Right cardiac atrium (tissue), 5 donors: ENCODE data around the gene IL1R2. TPM values are rescaled to one million over a fixed set of nuclear protein-coding genes. Genes with fewer than 3 reads are reported as not detected.

Experiments
- ATAC-seq, 2 donors: fragments of 200-7000 bp; cut with Tn5 transposase; one replicate each; pipeline versions ENCODE4 v1.8.0 to v1.9.1; 2020; ENCODE audit warnings: moderate library complexity in 2 of 2, mild to moderate bottlenecking in 1 of 2
- DNase-seq, 3 donors: peaks; one replicate each; pipeline ENCODE4 v3.0.0-alpha.2; 2020
- H3K27ac ChIP-seq: one replicate; pipeline ENCODE4 v1.5.1; 2013; ENCODE audit warnings: mild to moderate bottlenecking, low read length, control low read depth, moderate library complexity
- H3K27me3 ChIP-seq: one replicate; pipeline ENCODE4 v1.6.1; 2013; ENCODE audit not compliant: control insufficient read depth, insufficient read depth
- H3K4me1 ChIP-seq: one replicate; pipeline ENCODE4 v1.6.1; 2013; ENCODE audit warnings: low read length; ENCODE audit not compliant: control insufficient read depth, insufficient read depth
- H3K4me3 ChIP-seq: one replicate; pipeline ENCODE4 v1.5.1; 2013; ENCODE audit warnings: low read length, control low read depth
- H3K9me3 ChIP-seq: one replicate; pipeline ENCODE4 v1.6.1; 2013; ENCODE audit warnings: low read length; ENCODE audit not compliant: control insufficient read depth
- WGBS: extraction: QIAGEN DNeasy Blood & Tissue Kit; methylation state at CpG from one replicate; pipeline ENCODE4 v1.1.7; 2013; 5-methylcytosine and 5-hydroxymethylcytosine counted together
- intact Hi-C, 4 donors: fragments of 100-400 bp; cut with DNase I; formaldehyde crosslinking; loops; one replicate each; pipeline versions ENCODE4 v1.11.0 to v1.14.0; 2022 to 2023
- polyA plus RNA-seq: library from polyadenylated mRNA; stranded (reverse); fragments of 200-250 nt; gene quantifications from one replicate; pipeline ENCODE4 v1.2.3, GENCODE V29; 2013
- total RNA-seq, 4 donors: library from RNA; stranded (reverse); fragmentation: NEBNext Ultra II Directional; extraction: Animal tissue kit (Norgen Biotek cat#: 25700); gene quantifications; one replicate each; pipeline ENCODE4 v1.2.1, GENCODE V29; 2021
- donor health status: healthy with polysubstance abuse.
- donor health status: DM: no; HTN: yes; CAD: no.
- donor health status: DM: no; HTN: no; CAD: no.
- donor health status: DM: no; HTN: yes; CAD: no; lungs with severe emphysema.
- donor health status: DM: yes; HTN: yes; CAD: no.

The IL1R2 gene
- total and polyA plus RNA-seq, 5 donors = 1.9 to 4.3 (median 3.5) TPM; not detected in 1

DNA sequence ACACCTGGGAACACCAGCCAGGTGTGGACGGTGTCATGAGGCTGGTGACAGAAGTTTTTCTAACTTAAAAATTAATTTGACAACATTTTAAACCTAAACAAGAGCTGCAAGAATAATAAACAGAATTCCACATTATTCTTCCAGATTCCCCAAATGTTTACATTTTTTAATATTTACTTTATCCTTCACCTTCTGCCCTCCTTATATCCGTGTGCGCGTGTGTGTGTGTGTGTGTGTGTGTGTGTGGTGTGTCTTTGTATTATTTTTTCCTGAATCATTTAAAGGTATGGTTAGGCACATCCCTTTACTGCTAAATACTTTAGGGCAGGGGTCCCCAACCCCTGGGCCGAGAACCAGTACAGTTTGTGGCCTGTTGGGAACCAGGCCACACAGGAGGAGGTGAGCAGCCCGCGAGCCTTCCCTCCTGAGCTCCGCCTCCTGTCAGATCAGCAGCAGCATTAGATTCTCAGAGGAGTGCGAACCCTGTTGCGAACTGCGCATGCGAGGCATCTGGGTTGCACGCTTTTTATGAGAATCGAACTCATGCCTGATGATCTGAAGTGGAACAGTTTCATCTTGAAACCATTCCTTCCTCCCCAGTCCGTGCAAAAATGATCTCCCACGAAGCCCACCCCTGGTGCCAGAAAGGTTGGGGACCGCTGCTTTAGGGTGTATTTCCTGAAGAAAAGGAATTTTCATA lies 16.4 kb upstream of the IL1R2 start:
- intact Hi-C loops = loop anchor here in 1 of 4 donors (10.0 kb wide), 1 partner anchor 91 kb away; no protein-coding TSS in a partner anchor
- Histone ChIP-seq H3K4me1 (no peaks in the 10 kb centered on the region), H3K27ac (no peak overlapping the region), H3K27me3 (no peaks in the 10 kb centered on the region), H3K4me3 (no peak overlapping the region), H3K9me3 (no peaks in the 10 kb centered on the region)
- 85% methylated on average over 17 of the region's 17 CpGs for WGBS
- ATAC-seq (no peak), DNase-seq (no peak)

DNA sequence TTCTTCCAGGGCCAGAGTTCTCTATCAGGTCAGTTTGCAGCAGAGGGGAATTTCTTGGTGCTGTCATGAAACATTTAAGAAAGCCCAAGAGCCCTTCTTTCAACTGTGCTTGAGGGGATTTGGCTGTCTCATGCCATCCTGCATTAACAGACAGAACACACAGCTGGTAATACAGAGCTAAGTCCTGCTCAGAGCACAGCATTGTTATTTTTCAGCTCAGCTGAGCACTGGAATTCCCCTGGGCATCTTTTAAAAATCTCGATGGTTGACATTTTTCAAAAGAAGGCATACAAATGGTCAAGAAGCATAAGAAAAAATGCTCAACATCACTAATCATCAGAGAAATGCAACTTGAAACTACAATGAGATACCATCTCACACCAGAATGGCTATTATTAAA lies 14.9 kb upstream of the IL1R2 start:
- Histone ChIP-seq H3K9me3 (no peaks in the 10 kb centered on the region), H3K4me1 (no peaks in the 10 kb centered on the region), H3K27me3 (no peaks in the 10 kb centered on the region), H3K4me3 (no peak overlapping the region), H3K27ac (no peak overlapping the region)
- WGBS = 37% methylated on average over 1 of the region's 1 CpG
- ATAC-seq (no peak), DNase-seq (no peak)
- intact Hi-C loops = loop anchor here in 1 of 4 donors (10.0 kb wide), 1 partner anchor 92 kb away; no protein-coding TSS in a partner anchor

DNA sequence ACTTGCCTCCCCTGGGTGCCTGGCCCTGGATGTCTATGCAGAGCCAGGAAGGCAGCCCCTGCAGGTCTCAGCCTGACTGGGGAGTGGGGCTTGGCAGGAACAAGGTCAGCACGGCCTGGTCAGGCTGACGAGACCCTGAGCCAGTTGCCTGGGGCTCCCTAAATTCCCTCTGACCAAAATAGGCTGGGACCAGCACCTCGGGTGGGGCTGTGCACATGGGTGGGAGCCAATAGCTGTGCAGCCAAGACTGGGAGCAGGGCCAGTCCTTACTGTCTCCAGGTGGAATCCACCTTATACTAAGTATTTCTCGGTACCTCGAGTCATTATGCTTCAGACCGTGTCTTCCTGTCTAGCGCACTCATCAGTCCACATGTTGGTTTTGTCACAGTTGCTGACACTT lies 11.4 kb upstream of the IL1R2 start:
- Histone ChIP-seq H3K27ac (no peak overlapping the region), H3K4me3 (no peak overlapping the region), H3K27me3 (no peaks in the 10 kb centered on the region), H3K4me1 (no peaks in the 10 kb centered on the region), H3K9me3 (no peaks in the 10 kb centered on the region)
- ATAC-seq (no peak), DNase-seq (no peak)
- 86% methylated on average over 7 of the region's 7 CpGs for WGBS
- intact Hi-C loops = no loop called here

DNA sequence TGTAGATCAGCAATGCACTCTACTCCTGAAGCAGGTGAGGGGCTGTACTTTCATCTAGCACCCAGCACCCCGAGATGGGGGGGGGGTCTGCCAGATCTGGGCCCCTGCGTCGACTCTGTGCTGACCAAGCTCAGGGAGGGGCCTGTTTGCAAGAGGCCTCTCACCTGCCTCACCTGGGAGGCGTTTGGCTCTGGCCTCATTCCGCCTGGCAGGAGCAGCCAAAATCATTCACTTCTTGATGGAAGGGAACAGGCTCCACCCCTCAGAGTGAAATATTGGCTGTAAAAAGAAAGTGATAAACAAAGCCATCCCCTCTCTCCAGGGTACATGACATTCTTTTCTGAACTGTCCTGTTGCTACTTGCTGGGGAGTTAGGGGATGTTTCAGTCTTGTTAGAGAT lies 10.7 kb upstream of the IL1R2 start:
- no peak for ATAC-seq
- H3K4me1 ChIP-seq = no peaks in the 10 kb centered on the region
- H3K4me3 ChIP-seq = no peak overlapping the region
- no peaks in the 10 kb centered on the region for H3K27me3 ChIP-seq
- intact Hi-C loops = no loop called here
- H3K27ac ChIP-seq = no peak overlapping the region
- no peak for DNase-seq
- H3K9me3 ChIP-seq = no peaks in the 10 kb centered on the region
- 83% methylated on average over 5 of the region's 5 CpGs for WGBS

DNA sequence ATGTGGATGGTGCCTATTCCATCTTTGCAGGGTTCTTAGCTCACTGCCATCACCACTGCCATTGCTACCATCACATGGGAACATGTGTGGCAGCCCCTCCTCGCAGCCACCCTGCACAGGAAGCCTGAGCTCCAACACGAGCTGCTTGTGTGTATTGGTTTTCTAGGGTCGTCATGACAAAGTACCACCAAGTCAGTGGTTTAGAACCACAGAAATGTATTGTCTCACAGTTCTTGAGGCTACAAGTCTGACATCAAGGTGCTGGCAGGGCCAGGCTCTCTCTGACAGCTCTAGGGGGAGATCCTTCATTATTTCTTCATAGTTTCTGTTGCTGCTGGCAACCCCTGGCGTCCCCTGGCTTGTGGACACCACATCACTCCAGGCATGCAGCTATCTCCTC lies 10.3 kb upstream of the IL1R2 start:
- H3K4me1 ChIP-seq = no peaks in the 10 kb centered on the region
- H3K9me3 ChIP-seq = no peaks in the 10 kb centered on the region
- no peak overlapping the region for H3K27ac ChIP-seq
- H3K27me3 ChIP-seq = no peaks in the 10 kb centered on the region
- 84% methylated on average over 4 of the region's 4 CpGs for WGBS
- intact Hi-C loops = no loop called here
- no peak for DNase-seq
- H3K4me3 ChIP-seq = no peak overlapping the region
- no peak for ATAC-seq

DNA sequence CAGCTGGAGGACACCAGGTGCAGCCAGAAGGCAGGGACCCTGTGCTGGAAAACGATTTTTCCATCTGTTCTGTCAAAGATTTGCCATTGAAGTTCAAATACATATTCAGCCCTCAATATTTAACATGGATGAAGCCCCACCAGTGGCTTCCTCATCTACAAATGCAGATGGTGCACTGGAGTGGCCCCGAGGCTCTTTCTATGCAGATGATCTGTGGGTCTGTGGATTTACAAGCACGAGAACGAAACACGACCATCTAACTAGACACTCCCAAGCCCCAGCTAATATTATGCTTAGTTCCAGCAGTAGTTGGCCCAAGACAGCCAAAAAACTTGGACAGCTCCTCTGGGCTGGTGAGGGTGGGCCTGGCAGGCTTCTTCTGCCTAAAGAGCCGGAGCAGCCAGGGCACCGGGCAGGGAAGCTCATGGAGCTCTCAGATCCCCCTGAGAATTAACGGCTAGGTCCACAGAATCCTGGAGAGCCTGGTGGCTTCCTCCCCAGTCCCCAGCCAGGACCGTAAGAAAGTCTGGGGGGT lies 9.2 kb upstream of the IL1R2 start:
- ATAC-seq (no peak), DNase-seq (no peak)
- no peak overlapping the region for H3K27ac ChIP-seq
- H3K9me3 ChIP-seq = no peaks in the 10 kb centered on the region
- 86% methylated on average over 9 of the region's 9 CpGs for WGBS
- no peaks in the 10 kb centered on the region for H3K27me3 ChIP-seq
- intact Hi-C loops = no loop called here
- H3K4me1 ChIP-seq = no peaks in the 10 kb centered on the region
- H3K4me3 ChIP-seq = no peak overlapping the region

DNA sequence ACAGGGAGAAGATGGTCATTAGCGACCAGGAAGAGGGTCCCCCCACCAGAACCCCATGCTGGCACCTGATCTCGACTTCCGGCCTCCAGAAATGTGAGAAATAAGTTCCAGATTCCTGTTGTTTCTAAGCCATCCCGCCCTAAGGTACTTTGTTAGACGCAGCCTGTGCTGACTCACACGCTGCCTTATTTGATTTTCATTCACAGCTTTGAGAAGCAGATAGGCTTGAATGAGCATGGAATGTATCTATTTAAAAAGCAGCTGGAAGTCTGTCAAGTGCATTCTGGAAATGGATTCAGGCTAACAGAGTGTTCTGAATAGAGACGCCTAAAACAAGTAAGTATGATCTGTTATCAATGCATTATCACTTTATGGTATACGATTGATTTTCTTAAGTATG lies 8.3 kb upstream of the IL1R2 start:
- no peaks in the 10 kb centered on the region for H3K4me1 ChIP-seq
- 58% methylated on average over 8 of the region's 8 CpGs for WGBS
- DNase-seq = no peak
- H3K4me3 ChIP-seq = no peak overlapping the region
- H3K27ac ChIP-seq = no peak overlapping the region
- intact Hi-C loops = no loop called here
- ATAC-seq = no peak
- H3K9me3 ChIP-seq = no peaks in the 10 kb centered on the region
- no peaks in the 10 kb centered on the region for H3K27me3 ChIP-seq

DNA sequence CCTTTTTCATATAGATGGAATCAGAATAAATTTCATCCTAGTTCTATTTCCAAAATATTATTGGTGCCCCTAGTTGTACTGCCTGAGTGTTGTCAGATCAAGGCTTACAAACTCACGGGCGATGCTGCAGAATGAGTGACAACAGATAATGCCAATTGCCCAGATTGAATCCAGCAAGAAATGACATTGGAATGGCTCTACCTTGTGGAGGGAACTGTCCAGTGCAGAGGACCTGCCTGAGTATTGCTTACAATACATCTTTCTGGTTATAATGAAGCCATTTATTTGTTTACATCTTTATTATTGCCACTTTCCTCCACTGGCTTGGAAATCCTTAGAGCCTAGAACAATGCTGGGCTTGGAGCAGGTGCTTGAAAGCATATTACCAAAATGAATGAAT lies 7.8 kb upstream of the IL1R2 start:
- H3K27ac ChIP-seq = no peak overlapping the region
- no peaks in the 10 kb centered on the region for H3K9me3 ChIP-seq
- no peak overlapping the region for H3K4me3 ChIP-seq
- DNase-seq (no peak), ATAC-seq (peak in 1 of 2 donors; percentile 39)
- H3K27me3 ChIP-seq = no peaks in the 10 kb centered on the region
- no peaks in the 10 kb centered on the region for H3K4me1 ChIP-seq
- WGBS = 45% methylated on average over 2 of the region's 2 CpGs
- intact Hi-C loops = no loop called here

DNA sequence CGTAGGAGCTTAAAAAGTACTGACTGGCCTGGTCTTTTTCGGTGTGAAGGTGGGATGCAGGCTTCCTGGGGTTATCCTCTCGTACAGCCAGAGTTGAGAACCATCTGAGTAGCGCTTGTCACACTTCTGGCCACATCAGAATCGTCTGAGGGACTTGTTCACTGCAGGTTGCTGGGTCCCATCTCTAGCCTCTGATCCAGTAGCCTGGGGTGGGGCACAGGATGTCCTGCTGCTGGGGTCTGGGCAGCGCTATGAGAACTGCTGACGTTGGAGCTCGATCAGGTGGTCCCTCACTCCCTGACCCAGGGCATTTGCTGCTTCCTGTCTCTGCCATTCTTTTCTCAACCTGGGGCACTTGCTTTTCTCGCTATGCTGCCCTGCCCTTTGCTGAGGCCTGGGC lies 7.1 kb upstream of the IL1R2 start:
- intact Hi-C loops = no loop called here
- ATAC-seq = no peak
- H3K9me3 ChIP-seq = no peaks in the 10 kb centered on the region
- H3K4me1 ChIP-seq = no peaks in the 10 kb centered on the region
- no peaks in the 10 kb centered on the region for H3K27me3 ChIP-seq
- WGBS = 77% methylated on average over 9 of the region's 9 CpGs
- H3K4me3 ChIP-seq = no peak overlapping the region
- no peak overlapping the region for H3K27ac ChIP-seq
- DNase-seq = no peak

DNA sequence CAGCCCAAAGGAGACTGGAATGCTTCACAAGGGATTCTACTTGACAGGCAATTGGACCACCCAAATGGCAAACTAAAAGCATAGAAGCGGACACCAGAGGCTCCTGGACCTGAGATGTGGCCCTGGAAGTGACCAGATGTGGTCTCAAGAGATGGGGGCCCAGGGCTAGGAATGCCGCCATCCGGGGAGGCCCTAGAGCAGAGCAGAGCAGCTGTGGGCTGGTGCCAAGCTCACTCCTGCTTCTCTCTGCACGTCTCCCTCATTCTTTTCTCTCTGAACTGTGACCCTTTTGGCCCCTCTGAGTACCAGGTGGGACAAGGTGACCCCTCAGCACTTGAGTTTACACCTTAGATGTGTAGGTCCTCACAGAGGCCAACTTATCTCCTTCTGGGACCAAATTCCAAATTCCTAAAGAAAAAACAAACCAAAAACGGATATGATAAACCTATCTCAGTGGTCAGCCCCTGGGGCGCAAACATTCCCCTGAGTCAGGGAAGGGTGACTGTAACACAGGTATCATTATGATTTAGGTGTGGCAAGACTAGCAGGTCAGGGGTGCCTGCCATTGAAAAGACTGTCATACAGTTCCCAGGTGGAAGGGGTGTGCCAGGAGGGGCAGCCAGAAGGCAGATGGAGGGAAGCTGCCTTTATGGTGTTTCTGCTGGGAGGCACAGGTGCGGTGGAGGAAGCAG lies 6.5 kb upstream of the IL1R2 start:
- H3K27ac ChIP-seq = no peak overlapping the region
- no peak overlapping the region for H3K4me3 ChIP-seq
- ATAC-seq = no peak
- DNase-seq = no peak
- H3K9me3 ChIP-seq = no peaks in the 10 kb centered on the region
- H3K4me1 ChIP-seq = no peaks in the 10 kb centered on the region
- 89% methylated on average over 7 of the region's 7 CpGs for WGBS
- intact Hi-C loops = no loop called here
- no peaks in the 10 kb centered on the region for H3K27me3 ChIP-seq

DNA sequence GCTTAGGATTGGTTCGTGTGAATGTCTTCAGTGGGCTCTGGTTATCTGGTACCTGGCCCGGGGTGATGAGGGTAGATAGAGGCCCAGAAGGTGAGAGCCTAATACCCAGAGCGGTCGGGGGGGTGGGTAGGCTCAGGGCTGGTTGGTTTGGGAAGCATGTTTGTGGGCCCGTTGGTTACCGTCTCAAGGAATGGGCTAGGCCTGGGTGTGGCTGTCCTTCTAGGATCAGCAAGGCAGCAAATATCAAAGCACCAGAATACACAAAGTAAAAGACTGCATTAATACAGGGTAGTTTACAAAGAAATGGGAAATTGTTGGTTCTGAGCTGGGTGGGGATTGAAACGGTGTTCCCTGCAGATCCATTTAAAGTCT lies 6.0 kb upstream of the IL1R2 start:
- Histone ChIP-seq H3K4me3 (no peak overlapping the region), H3K27ac (no peak overlapping the region), H3K27me3 (no peaks in the 10 kb centered on the region), H3K4me1 (no peaks in the 10 kb centered on the region), H3K9me3 (no peaks in the 10 kb centered on the region)
- whole genome bisulfite sequencing = 94% methylated on average over 7 of the region's 7 CpGs
- intact Hi-C loops = no loop called here
- DNase-seq = no peak
- no peak for ATAC-seq
